22Rv1 (cell line): ENCODE measurements around the gene ITCH.
"Not testable (repeated sequence)": the region's sequence is repeated elsewhere in the genome, so short reads cannot be mapped to it uniquely, and the experiment has no call there.

Experiments
- H3K27ac ChIP-seq: fragments of 450-650 bp; 2 replicates; pipeline ENCODE4 v1.5.1; 2017
- ZFX ChIP-seq: fragments of 450-650 bp; IDR thresholded peaks from 2 replicates; pipeline ENCODE4 v1.6.1; 2017; ENCODE audit warnings: antibody characterized with exemption, borderline replicate concordance
- TF ChIP-seq, protein P1 (sequence below): fragments of 450-650 bp; IDR thresholded peaks from 2 replicates; pipeline ENCODE4 v1.5.1; 2017; ENCODE audit warnings: mild to moderate bottlenecking

Gene ITCH

DNA sequence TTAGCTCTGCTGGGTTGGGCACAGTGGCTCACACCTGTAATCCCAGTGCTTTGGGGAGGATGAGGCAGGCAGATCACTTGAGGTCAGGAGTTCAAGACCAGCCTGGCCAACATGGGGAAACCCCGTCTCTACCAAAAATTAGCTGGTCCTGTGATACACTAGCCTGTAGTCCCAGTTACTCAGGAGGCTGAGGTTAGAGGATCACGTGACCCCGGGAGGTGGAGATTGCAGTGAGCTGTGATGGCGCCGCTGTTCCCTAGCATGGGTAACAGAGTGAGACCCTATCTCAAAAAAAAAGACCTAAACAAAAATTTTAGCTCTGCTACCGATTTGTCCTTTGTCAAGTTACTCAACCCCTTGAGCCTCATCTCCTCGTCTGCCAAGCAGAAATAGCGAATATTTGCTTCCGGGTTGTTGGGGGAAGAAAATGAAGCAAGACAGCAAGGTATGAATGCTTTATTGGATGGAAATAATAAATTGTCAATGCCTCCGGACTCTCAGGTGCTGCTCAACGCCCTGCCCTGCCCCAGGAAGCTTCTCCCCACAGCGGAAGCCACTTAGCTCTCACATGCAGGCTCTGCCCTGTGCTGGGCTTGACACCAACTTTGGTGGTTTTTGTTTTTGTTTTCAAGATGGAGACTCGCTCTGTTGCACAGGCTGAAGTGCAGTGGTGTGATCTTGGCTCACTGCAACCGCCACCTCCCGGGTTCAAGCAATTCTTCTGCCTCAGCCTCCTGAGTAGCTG lies 24.9 kb upstream of the ITCH start:
- TF ChIP-seq, protein P1, sequence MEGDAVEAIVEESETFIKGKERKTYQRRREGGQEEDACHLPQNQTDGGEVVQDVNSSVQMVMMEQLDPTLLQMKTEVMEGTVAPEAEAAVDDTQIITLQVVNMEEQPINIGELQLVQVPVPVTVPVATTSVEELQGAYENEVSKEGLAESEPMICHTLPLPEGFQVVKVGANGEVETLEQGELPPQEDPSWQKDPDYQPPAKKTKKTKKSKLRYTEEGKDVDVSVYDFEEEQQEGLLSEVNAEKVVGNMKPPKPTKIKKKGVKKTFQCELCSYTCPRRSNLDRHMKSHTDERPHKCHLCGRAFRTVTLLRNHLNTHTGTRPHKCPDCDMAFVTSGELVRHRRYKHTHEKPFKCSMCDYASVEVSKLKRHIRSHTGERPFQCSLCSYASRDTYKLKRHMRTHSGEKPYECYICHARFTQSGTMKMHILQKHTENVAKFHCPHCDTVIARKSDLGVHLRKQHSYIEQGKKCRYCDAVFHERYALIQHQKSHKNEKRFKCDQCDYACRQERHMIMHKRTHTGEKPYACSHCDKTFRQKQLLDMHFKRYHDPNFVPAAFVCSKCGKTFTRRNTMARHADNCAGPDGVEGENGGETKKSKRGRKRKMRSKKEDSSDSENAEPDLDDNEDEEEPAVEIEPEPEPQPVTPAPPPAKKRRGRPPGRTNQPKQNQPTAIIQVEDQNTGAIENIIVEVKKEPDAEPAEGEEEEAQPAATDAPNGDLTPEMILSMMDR = no peak
- no peak for TF ChIP-seq ZFX
- H3K27ac ChIP-seq = no peak overlapping the region

DNA sequence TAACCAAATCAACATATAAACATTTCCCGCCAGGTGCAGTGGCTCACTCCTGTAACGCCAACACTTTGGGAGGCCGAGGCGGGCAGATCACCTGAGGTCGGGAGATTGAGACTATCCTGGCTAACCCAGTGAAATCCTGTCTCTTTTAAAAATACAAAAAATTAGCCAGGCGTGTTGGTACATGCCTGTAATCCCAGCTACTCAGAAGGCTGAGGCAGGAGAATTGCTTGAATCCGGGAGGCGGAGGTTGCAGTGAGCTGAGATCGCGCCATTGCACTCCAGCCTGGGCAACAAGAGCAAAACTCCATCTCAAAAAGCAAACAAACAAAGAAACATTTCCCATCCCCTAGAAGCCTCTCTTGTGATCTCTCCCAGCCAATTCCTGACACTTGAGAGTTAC lies 22.3 kb upstream of the ITCH start:
- not testable (repeated sequence) for H3K27ac ChIP-seq

DNA sequence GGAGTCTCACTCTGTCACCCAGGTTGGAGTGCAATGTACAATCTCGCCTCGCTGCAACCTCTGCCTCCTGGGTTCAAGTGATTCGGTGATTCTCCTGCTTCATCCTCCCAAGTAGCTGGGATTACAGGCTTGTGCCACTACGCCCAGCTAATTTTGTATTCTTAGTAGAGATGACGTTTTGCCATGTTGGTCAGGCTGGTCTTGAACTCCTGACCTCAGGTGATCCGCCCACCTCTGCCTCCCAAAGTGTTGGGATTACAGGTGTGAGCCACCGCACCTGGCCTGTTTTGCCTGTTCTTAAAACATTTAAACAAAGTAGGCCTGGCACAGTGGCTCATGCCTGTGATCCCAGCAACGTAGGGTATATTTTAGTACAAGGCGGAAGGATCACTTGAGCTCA lies 21.9 kb upstream of the ITCH start:
- not testable (repeated sequence) for H3K27ac ChIP-seq

DNA sequence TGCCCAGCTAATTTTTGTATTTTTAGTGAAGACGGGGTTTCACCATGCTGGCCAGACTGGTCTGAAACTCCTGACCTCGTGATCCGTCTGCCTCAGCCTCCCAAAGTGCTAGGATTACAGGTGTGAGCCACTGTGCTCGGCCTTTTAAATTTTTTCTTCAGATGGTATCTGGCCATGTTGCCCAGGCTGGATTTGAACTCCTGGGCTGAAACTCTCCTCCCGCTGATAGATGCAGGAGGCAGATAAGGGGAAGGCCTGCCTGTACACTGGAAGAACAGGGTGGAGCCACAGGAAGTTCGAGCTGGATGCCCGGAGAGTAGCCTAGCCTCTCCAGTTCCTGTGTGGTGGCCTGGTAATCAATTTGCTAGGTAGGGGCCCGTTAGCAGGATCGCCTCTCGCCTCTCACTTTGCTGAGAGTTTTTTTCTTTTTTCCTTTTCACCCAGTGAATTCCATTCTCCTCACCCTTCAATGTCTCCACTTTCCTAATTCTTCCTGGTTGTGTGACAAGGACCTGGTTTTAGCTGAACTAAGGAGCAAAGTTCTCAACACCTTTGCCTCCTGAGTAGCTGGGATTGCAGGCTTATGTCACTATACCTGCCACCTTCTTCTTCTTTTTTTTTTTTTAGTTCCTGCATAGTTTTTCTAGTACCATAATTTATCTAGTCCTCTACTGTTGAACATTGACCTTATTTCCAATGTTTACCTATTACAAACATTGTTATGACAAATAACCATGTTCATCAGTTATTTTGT lies 19.4 kb upstream of the ITCH start:
- H3K27ac ChIP-seq = no peak overlapping the region
- TF ChIP-seq ZFX = no peak
- TF ChIP-seq, protein P1 = no peak

DNA sequence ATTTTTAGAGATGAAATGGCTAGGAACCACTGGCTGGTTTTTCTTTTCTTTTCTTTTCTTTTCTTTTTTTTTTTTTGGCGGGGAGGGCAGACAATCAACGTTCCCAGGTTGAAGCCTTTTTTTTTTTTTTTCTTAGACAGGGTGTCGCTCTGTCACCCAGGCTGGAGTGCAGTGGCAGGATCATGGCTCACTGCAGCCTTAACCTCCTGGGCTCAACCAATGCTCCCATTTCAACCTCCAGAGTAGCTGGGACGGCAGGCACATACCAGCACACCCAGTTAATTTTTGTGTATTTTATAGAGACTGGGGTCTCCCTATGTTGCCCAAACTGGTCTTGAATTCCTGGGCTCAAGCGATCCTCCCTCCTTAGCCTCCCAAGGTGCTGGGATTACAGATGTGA lies 18.8 kb upstream of the ITCH start:
- H3K27ac ChIP-seq = no peak overlapping the region
- TF ChIP-seq, protein P1 = no peak
- TF ChIP-seq ZFX = no peak

DNA sequence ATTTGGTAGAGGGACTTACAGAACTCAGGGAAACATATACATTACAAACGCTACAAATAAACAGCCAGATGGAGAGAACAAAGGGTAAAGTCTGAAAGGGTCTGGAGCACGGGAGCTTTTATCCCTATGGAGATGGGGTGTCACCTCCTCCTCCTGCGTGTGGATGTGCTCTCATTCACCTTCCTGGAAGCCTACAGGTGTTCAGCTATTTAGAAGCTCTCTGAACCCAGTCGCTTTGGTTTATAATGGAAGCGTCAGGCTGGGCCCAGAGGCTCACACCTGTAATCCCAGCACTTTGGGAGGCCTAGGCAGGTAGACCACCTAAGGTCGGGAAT lies 17.7 kb upstream of the ITCH start:
- H3K27ac ChIP-seq = no peak overlapping the region
- TF ChIP-seq ZFX = no peak
- TF ChIP-seq, protein P1 = no peak

DNA sequence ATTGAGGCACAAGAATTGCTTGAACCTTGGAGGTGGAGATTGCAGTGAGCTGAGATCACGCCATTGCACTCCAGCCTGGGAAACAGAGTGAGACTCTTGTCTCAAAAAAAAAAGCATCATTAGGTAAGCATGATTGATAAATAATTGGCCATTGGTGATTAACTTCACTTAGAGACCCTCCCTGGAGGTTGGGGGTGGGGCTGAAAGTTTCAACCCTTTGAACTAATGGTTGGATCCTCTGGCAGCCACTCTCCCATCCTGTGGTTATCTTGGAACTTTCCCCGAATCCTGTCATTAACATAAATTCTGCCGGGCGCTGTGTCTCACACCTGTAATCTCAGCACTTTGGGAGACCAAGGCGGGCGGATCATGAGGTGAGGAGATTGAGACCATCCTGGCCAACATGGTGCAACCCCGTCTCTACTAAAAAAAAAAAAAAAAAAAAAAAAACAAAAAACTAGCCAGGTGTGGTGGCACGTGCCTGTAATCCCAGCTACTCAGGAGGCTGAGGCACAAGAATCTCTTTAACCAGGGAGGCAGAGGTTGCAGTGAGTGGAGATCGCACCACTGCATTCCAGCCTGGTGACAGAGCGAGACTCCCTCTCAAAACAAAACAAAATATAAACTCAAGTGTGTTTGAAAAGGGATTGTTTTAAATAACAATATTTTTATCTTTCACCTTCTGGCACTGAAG lies 17.1 kb upstream of the ITCH start:
- not testable (repeated sequence) for H3K27ac ChIP-seq

DNA sequence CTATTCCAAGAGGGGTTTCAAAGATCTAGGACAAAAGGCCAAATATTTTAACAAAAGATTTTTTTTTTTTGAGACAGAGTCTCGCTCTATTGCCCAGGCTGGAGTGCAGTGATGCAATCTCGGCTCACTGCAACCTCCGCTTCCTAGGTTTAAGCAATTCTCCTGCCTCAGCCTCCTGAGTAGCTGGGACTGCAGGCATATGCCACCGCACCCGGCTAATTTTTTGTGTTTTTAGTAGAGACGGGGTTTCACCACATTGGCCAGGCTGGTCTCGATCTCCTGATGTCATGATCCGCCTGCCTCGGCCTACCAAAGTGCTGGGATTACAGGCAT lies 16.6 kb upstream of the ITCH start:
- not testable (repeated sequence) for H3K27ac ChIP-seq

DNA sequence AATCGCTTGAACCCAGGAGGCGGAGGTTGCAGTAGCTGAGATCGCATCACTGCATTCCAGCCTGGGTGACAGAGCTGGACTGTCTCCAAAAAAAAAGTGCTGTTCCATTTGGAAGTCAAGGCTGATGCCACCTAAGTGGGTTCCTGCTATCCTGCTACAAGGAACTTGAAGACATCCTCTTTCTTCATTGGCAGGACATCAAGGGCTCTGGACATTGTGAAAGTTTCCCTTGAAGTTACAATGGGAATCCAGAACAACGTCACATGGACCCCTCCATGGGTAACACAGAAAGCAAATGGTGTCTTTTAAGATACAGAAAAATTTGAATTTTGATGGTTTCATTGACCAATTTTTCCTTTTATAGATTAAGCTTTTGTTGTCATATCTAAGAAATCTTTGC lies 15.5 kb upstream of the ITCH start:
- TF ChIP-seq, protein P1 = no peak
- no peak for TF ChIP-seq ZFX

More for the DNA sequence above, 15.5 kb upstream of the ITCH start:
- no peak overlapping the region for H3K27ac ChIP-seq
